GM21717 (cell line): Measurements from ENCODE around the gene ZNF92.
A peak's percentile ranks its signal among the peaks of the same experiment; 100 is the strongest.
"Not testable (repeated sequence)": the region's sequence is repeated elsewhere in the genome, so short reads cannot be mapped to it uniquely, and the experiment has no call there.

Experiments
- ATAC-seq: cut with Tn5 transposase; IDR thresholded peaks from one replicate; pipeline ENCODE4 v1.9.1; 2021; ENCODE audit warnings: mild to moderate bottlenecking, moderate library complexity; ENCODE audit not compliant: unreplicated experiment

The ZNF92 gene

DNA sequence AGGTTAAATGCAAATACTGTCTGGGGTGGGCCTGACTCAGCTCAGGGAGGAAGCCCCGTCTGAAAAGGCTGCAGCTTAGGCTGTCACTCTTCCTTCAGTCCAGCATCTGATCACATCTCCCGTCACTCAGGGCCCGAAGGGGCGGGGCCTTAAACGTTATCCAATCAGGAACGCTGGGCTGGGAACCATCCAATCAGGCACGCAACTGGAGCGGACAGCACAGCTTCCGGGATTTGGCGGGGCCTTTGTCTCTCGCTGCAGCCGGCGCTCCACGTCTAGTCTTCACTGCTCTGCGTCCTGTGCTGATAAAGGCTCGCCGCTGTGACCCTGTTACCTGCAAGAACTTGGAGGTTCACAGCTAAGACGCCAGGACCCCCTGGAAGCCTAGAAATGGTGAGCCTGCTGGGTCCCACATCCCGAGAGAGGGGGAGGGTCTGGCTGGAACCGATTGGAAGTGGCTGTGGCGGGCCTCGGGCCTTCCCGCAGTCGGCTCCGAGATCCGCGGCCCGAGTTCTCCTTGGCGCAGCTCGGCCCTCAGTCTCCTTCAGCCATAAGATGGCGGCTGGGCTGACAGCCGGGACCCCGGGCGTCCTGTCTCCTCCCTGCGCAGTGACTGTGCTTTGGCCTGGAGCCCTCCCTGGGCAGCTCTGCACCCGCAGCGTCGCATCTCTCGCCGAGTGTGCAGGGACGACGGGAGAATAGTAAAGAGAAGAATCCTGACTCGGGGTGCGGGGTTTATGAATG is at the start of gene ZNF92:
TSS of gene ZNF92 (plus strand) at position 248 of the 744 bp plus-strand sequence. CDS start at position 391, 143 bp downstream.
- ATAC-seq, result peak; percentile 99

DNA sequence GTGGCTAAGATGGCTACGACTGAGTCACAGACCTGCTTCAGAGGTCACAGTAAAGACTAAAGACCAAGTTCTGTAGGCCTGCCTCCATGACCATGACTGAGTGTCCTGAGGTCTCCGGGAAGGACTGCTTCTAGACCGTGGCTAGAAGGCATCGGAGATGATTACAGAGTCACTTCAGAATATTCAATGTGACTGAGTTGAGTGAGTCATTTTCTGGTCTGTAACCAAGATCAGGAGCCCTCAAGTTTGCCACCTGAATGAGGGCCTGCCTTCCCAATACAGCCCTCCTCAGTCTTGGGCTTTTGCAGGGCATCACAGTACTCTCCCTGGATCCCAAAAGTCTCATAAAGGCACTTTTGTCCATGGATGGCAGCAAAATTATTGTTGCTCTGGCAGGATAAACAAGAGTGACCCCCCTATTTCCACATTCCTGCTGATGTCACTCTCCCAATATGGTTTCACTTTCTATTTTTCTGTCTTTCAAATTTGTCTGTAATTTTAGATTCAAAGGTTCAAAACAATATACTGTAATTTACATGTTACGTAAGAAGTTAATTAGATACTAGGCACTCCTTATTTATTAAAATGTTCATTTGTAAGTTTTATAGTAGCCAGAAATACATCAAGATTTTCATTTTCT is 47.7 kb upstream of the ZNF92 start:
- ATAC-seq, result no peak

DNA sequence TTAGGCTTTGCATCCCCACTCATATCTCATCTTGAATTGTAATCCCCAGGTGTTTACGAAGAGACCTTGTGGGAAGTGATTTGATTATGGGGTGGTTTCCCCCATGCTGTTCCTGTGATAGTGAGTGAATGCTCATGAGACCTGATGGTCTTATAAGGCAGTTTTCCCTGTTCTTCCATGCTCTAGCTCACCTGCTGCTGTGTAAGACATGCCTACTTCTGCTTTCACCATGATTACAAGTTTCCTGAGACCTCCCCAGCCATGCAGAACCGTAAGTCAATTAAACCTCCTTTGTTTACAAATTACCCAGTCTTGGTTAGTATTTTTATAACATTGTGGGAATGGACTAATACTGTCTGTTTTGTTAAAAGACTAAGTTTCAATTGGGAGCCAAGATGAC is 35.3 kb upstream of the ZNF92 start:
- ATAC-seq, result no peak

DNA sequence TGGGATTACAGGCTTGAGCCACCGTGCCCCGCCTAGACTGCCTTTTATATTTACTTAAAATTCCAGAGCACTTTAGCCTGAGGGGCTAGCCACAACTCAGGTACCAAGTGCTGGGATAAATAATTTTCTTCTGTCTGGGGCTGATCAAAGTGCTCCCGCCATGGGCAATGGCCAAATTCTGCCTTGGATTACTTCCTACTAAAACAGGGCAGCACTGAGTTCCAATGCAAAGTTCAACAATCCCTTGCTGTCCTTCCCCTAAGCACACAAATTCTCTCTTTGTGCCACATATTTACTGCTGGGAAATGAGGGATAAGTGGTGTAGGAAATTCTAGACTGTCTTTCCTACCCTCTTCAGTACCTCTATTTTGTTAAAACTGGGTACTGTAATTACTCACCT is 34.4 kb upstream of the ZNF92 start:
- ATAC-seq, result no peak

DNA sequence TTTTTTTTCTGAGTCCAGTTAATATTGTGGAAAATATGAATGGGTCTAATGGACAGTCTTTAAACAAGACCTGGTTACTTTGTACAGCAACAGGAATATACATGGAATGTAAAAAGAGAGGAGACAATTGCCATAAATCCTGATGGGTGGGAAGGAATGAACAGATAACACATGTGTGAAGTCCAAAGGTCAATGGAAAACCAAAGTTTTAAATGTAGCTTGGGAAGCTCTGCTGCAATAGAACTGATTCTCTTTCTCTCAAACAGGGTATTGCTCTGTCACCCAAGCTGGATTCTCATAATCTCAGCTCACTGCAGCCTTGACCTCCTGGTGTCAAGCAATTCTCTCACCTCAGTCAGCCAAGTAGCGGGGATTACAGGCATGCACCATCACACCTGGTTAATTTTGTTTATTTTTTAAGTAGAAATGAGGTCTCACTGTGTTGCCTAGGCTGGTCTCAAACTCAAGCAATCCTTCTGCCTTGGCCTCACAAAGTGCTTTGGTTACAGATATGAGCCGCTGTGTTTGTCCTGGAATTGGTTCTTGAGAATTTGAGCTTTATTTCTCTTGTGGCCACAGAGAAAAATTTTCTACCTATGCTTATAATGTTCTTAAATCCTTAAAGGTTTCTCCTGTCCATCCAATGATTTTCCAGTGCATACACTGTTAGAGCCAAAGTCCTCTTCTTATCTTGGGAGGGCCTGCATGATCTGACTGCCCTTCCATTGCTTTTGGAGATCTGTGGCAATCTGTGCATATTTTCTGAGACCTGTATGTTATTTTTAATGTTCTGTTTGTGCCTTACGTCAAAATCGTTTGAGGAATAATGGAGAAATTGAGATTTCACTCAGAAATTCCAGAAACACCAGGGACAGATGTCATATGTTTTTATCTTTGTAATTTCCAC is 30.7 kb upstream of the ZNF92 start:
- ATAC-seq, result no peak

DNA sequence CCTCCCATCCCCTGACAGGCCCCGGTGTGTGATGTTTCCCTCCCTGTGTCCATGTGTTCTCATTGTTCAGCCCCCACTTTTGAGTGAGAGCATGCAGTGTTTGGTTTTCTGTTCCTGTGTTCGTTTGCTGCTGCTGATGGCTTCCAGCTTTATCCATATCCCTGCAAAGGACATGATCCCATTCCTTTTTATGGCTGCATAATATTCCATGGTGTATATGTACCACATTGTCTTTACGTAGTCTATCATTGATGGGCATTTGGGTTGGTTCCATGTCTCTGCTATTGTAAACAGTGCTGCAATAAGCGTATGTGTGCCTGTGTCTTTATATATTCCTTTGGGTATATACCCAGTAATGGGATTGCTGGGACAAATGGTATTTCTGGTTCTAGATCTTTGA is 29.1 kb upstream of the ZNF92 start:
- not testable (repeated sequence) for ATAC-seq

DNA sequence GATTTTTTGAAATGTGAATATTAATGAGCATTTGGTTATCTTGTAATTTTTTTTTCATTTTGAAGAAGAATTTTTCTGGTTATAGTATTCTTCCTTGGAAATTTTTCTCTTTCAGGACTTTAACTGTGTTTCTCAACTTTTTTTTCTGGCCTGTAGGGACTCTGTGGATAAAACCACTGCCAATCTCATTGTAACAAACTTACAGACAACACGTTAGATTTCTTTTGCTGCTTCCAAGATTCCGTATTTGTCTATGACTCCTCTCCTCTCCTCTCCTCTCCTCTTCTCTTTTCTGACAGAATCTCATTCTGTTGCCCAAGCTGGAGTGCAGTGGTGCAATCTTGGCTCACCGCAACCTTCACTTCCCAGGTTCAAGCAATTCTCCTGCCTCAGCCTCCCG is 19.4 kb upstream of the ZNF92 start:
- ATAC-seq, result no peak

DNA sequence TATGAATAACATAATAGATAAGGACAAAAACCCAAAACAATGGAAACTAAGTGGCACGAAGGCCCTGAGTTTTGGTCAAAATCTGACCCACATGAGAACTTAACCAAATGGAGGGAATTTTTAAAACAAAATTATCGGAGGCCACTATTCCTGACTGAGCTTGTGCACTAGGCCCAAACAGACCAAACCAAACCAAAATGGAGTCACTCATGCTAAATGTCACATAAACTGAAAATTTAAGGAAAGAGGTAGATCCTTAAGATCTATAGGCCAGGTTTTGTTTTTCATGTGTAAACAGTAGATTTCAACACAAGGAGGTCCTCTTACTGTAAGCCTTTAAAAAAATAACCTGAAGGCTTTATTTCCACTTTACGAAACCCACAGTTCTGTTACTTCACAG is 3.8 kb upstream of the ZNF92 start:
- ATAC-seq, result no peak

DNA sequence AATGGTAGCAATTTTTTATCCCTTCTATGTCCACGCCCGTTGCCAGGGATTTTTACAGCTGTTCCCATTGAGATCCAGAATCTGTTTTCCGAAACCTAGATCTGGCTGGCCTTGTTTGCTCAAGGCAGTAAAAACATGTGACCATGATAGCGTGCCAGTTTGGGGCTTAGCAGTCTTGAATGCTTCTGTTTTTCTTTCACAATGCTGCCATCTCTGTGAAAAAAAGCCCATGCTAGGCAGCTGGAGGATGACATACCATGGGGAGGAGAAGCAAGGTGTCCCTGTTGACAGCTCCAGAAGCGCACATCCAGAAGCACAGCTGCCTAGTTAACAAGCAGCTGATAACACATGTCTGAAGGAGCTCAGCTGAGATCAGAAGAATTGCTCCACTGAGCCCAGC is 2.2 kb upstream of the ZNF92 start:
- no peak for ATAC-seq

DNA sequence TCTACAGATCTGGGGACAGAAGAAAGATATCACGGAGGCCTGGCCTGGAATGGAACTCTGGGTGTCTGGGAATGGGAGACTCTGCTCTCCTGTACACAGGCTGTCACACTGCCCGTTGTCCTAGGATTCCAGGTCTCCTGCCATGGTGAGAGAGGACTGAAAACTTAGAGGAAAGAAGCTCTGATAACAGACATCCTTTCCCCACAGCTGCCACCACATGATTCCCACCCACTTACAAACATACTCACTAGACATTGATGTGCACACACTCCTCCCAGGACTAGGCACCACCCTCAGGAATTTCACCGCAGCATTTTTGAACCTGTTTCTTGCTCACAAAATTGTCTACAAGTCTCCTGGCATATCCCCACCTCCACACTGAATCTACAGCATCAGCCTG is 5.7 kb downstream of the ZNF92 start:
- ATAC-seq, result no peak

DNA sequence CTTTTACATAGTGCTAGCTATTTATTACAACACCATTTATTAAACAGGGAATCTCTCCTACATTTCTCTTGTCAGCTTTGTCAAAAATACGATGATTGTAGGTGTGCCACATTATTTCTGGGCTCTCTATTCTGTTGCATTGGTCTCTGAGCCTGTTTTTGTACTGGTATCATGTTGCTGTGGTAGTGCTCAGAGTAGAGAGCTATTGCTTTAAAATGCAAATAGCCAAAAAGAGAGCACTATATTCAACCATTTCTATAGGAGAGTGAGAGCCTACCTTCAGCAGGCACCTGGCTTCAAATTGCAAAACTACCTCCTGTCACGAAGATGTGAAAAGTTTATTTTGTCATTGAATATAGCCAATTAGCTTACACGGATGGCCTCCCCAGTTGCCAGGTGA is 8.1 kb downstream of the ZNF92 start:
- no peak for ATAC-seq

DNA sequence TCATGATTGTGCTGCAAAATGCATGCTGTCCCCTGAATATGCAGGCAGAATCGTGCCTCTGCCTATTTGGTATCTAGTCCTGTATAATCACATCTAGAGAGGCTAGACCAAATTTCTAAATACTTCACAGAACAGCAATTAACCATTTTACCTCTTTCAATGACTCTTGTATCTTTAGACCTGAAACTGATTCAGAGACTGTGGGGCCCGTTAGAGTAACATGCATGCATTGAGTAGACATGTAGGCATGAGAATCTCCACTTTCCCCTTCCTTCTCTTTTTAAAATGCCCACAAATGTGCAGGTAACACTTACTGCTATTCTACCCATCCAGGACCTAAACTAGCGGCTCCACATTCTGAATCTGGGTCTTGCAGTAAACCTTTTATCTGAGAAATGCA is 8.8 kb downstream of the ZNF92 start:
- ATAC-seq, result no peak

DNA sequence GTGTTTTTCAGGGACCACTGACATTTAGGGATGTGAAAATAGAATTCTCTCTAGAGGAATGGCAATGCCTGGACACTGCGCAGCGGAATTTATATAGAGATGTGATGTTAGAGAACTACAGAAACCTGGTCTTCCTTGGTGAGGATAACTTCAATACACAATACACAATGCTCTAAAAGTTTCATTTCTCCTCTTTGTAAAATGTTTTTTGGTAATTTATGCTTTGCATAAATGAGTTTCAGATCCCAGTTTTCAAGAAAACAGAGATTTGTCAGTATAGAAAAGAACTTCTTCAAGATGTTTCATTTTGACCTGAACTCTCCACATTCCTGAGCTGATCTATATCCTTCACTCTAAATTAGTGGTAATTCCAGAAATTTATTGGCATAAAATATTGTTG is 14.2 kb downstream of the ZNF92 start:
- no peak for ATAC-seq

DNA sequence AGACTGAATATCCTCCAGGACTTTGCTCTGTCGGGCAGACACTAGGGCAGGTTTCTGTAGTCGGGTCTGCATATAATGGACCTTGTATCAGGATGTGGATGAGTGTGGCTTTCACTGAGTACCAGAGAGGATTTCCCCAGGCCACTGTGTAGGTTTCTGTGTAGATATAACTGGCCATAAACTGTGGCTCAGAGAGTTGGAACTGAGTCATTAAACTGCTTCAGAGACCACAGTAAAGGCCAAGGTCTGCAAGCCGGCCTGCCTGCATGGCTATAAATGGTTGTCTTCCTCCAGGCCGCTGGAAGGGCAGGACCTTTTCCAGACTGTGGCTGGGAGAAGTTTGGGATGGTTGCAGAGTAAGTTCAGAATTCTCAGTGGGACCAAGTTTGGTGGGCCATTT is 16.9 kb downstream of the ZNF92 start:
- peak; percentile 82 for ATAC-seq

DNA sequence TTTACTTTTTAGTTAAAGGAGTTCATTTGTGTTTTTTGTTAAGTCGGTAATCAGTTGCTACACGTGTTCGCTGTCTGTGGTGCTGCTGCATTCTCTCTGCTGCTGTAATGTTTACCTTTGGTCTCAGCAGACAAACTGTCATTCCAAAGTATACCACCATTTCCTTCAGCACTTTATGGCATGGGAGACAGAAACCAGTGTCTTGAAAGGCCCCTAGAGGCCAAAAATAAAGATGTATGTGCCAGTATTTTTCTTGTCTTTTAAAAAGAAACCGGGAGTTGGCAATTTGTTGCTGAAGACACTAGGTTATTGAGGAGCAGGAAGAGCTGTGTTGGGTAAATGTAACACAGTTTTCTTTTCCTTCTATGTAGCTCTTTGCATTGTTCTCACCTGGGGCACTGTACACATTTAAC is 24.1 kb downstream of the ZNF92 start:
- no peak for ATAC-seq

DNA sequence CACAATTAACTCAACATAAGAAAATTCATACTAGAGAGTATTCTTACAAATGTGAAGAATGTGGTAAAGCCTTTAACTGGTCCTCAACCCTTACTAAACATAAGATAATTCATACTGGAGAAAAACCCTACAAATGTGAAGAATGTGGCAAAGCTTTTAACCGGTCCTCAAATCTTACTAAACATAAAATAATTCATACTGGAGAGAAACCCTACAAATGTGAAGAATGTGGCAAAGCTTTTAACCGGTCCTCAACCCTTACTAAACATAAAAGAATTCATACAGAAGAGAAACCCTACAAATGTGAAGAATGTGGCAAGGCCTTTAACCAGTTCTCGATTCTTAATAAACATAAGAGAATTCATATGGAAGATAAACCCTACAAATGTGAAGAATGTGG is 25.0 kb downstream of the ZNF92 start:
- ATAC-seq, result not testable (repeated sequence)

DNA sequence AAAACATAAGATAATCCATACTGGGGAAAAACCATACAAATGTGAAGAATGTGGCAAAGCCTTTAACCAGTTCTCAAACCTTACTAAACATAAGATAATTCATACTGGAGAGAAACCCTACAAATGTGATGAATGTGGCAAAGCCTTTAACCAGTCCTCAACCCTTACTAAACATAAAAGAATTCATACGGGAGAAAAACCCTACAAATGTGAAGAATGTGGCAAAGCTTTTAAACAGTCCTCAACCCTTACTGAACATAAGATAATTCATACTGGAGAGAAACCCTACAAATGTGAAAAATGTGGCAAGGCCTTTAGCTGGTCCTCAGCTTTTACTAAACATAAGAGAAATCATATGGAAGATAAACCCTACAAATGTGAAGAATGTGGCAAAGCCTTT is 25.4 kb downstream of the ZNF92 start:
- ATAC-seq, result not testable (repeated sequence)

DNA sequence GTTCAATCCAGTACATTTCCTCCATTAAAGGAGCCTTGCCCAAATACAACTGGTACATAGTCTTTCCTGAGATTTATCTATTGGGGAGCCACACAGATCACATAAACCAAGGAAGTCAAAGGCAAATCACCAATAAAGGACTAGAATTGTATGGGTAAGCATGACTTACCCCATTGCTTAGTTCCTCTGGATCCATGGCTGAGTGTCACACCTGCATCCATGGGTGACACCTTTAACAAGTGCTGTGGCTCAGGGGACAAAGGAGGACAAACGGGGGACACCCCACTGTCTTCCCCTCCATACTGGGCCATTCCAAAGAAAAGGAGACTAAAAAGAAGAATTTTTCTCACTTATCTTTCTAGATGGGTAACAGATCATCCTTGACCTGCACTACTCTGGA is 30.4 kb downstream of the ZNF92 start:
- ATAC-seq, result no peak

DNA sequence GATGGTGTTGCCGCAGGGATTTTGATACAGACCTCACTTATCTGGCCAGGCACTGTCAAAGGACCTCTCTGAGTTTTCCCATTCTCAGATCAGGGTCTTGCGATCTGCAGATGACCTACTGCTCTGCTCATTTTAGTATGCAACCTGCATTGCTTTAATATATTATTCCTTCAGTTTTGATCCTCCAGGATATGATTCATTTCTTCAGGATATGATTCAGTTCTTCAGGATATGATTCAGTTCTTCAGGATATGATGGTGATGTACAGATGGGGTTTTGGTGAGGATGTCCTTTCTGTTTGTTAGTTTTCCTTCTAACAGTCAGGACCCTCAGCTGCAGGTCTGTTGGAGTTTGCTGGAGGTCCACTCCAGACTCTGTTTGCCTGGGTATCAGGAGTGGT is 33.1 kb downstream of the ZNF92 start:
- not testable (repeated sequence) for ATAC-seq

DNA sequence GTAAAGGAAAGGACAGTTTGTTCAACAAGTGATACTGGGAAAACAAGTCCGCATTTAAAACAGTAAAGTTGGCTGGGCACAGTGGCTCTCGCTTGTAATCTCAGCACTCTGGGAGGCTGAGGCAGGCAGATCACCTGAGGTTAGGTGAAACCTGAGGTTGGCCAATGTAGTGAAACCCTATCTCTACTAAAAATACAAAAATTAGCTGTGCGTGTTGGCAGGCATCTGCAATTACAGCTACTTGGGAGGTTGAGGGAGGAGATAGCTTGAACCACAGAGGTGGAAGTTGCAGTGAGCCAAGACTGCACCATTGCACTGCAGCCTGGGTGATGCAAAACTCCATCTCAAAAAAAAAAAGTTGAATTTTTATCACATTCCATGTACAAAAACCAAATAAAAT is 35.7 kb downstream of the ZNF92 start:
- ATAC-seq, result no peak

DNA sequence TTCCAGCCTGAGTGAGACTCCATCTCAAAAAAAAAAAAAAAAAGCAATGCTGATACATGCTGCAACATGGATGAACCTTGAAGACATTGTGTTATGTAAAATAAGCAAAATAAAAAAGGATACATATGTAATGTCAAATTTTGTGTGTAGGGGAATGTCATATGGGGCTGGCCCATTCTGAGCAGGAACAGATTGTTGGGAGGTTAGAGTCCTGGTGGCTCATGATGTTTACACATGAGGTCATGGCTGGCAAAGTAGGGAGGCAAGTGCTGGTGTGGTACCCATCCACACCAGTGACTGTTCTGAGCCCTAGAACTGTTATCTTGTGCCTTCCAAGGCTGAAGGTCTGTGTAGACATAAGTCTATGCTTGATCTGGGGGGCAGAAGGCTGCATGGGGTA is 37.6 kb downstream of the ZNF92 start:
- ATAC-seq, result no peak

DNA sequence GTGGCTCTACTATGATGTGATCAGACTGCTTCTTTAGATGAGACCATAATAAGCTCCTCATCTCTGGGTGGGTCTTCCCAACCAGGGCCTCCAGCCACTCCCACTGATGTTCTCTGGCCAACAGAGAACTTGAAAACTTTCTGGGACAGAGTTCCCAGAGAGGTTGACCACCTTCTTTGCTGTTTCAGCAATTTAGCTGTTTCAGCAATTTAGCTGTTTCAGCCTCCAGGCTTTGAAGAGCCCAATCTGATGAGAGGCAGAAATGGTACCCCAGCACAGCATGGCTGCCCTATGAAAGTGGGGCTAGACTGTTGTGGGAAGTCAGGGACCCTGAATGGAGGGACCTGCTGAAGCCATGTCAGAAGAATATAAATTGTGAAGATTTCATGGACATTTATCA is 49.0 kb downstream of the ZNF92 start:
- ATAC-seq, result no peak
